Natural killer cell (primary cell): ENCODE measurements around the gene HIRIP3. TPM values are rescaled to one million over a fixed set of nuclear protein-coding genes. Genes with fewer than 3 reads are reported as not detected.

ENCODE experiments used
- ATAC-seq, 3 donors: fragments of 150-1000 bp in 2 of 3; fragments of 200-7000 bp in 1 of 3; cut with Tn5 transposase; 1 replicate in 1 of 3; 2 replicates in 2 of 3; pipeline ENCODE4 v1.10.0; 2021; ENCODE audit warnings: mild to moderate bottlenecking in 2 of 3, moderate library complexity in 2 of 3
- DNase-seq, 2 donors: peaks; one replicate each; pipeline versions ENCODE4 v3.0.0 to v3.0.0-alpha.2; 2013 to 2021; ENCODE audit warnings: mixed read lengths in 1 of 2
- H3K27ac ChIP-seq: one replicate; pipeline ENCODE4 v1.5.1; 2013; ENCODE audit warnings: mild to moderate bottlenecking, low read length
- H3K27me3 ChIP-seq: one replicate; pipeline ENCODE4 v1.6.1; 2013; ENCODE audit warnings: low read length; ENCODE audit not compliant: control insufficient read depth, insufficient read depth
- H3K36me3 ChIP-seq: one replicate; pipeline ENCODE4 v1.6.1; 2013; ENCODE audit warnings: low read length; ENCODE audit not compliant: control insufficient read depth, insufficient read depth
- H3K4me1 ChIP-seq: one replicate; pipeline ENCODE4 v1.6.1; 2013; ENCODE audit warnings: low read length; ENCODE audit not compliant: control insufficient read depth, insufficient read depth
- H3K4me3 ChIP-seq: one replicate; pipeline ENCODE4 v1.5.1; 2013; ENCODE audit warnings: low read length
- H3K9me3 ChIP-seq: one replicate; pipeline ENCODE4 v1.6.1; 2013; ENCODE audit warnings: low read length; ENCODE audit not compliant: control insufficient read depth, insufficient read depth
- H3K27ac Mint-ChIP-seq, 2 donors: one replicate each; pipeline ENCODE4 v1.8.0; 2022; ENCODE audit warnings: mild to moderate bottlenecking in 2 of 2, mixed read lengths in 2 of 2, moderate library complexity in 1 of 2
- H3K27me3 Mint-ChIP-seq, 2 donors: one replicate each; pipeline ENCODE4 v1.8.0; 2022; ENCODE audit warnings: low read depth in 2 of 2, mixed read lengths in 2 of 2
- H3K36me3 Mint-ChIP-seq: one replicate; pipeline ENCODE4 v1.8.0; 2022; ENCODE audit warnings: mixed read lengths
- H3K4me1 Mint-ChIP-seq, 2 donors: one replicate each; pipeline ENCODE4 v1.8.0; 2022; ENCODE audit warnings: mixed read lengths in 2 of 2
- H3K4me3 Mint-ChIP-seq: one replicate; pipeline ENCODE4 v1.8.0; 2022; ENCODE audit warnings: mild to moderate bottlenecking, moderate library complexity, mixed read lengths
- H3K9me3 Mint-ChIP-seq, 2 donors: one replicate each; pipeline ENCODE4 v1.8.0; 2022; ENCODE audit warnings: mixed read lengths in 2 of 2
- CTCF ChIP-seq: fragments of 200-600 bp; IDR thresholded peaks from one replicate; pipeline ENCODE4 v1.8.0; 2022; ENCODE audit warnings: antibody characterized with exemption
- WGBS: methylation state at CpG from one replicate; pipeline ENCODE4 v1.1.7; 2013; ENCODE audit warnings: missing lambda C conversion rate; ENCODE audit not compliant: insufficient coverage; 5-methylcytosine and 5-hydroxymethylcytosine counted together
- intact Hi-C: fragments of 100-400 bp; cut with micrococcal nuclease; formaldehyde crosslinking; loops from one replicate; pipeline ENCODE4 v1.14.2; 2022
- total RNA-seq, 4 donors: library from RNA; stranded (reverse); fragments of 120-200 nt in 1 of 4; gene quantifications; one replicate each; pipeline versions ENCODE4 v1.2.3 to v1.2.4, GENCODE V29; 2013 to 2022

Gene HIRIP3
- total RNA-seq, 3 donors from 2014 or later (not counting 1 experiment from before 2014, with no cell fraction given), result 11.1 to 13.4 (median 12.7) TPM

- Histone ChIP-seq H3K4me1 (peaks cover 28% of the 10 kb centered on the region), H3K27ac (no peak overlapping the region), H3K36me3 (peaks cover 46% of the 10 kb centered on the region), H3K4me3 (no peak overlapping the region), H3K27me3 (no peaks in the 10 kb centered on the region), H3K9me3 (no peaks in the 10 kb centered on the region)
- intact Hi-C loops, result no loop called here
- WGBS, result 98% methylated on average over 9 of the region's 9 CpGs
- no peak for DNase-seq
- H3K4me3 Mint-ChIP-seq, result no peak overlapping the region
- H3K9me3 Mint-ChIP-seq, result no peaks in the 10 kb centered on the region
- no peak for TF ChIP-seq CTCF
- no peaks in the 10 kb centered on the region for H3K27me3 Mint-ChIP-seq
- peaks cover 8% of the 10 kb centered on the region for H3K36me3 Mint-ChIP-seq
- H3K4me1 Mint-ChIP-seq, result peaks cover 26 to 46% of the 10 kb centered on the region in 2 donors
- ATAC-seq, result no peak
- H3K27ac Mint-ChIP-seq, result no peak overlapping the region
Measured at GRCh38 chr16:29978081-29978480, 17.3 kb downstream of the HIRIP3 start.

- H3K36me3 ChIP-seq, result peaks cover 37% of the 10 kb centered on the region
- DNase-seq (no peak), ATAC-seq (no peak)
- H3K36me3 Mint-ChIP-seq, result peaks cover 8% of the 10 kb centered on the region
- peak overlapping the region; percentile 64 to 96 for H3K27ac Mint-ChIP-seq
- intact Hi-C loops, result no loop called here
- H3K9me3 ChIP-seq, result no peaks in the 10 kb centered on the region
- H3K4me1 Mint-ChIP-seq, result peaks cover 26 to 52% of the 10 kb centered on the region in 2 donors
- H3K4me1 ChIP-seq, result peaks cover 30% of the 10 kb centered on the region
- no peaks in the 10 kb centered on the region for H3K27me3 ChIP-seq
- no peak overlapping the region for H3K27ac ChIP-seq
- no peaks in the 10 kb centered on the region for H3K9me3 Mint-ChIP-seq
- no peak for TF ChIP-seq CTCF
- H3K27me3 Mint-ChIP-seq, result no peaks in the 10 kb centered on the region
- 98% methylated on average over 7 of the region's 9 CpGs for WGBS
- no peak overlapping the region for H3K4me3 ChIP-seq
- H3K4me3 Mint-ChIP-seq, result no peak overlapping the region
Measured at GRCh38 chr16:29977063-29977825, 18.2 kb downstream of the HIRIP3 start.

GRCh38 chr16:29975811-29976511 is 19.5 kb downstream of the HIRIP3 start:
- Mint-ChIP-seq H3K36me3 (peaks cover 8% of the 10 kb centered on the region), H3K4me1 (peaks cover 26 to 52% of the 10 kb centered on the region in 2 donors), H3K27me3 (no peaks in the 10 kb centered on the region), H3K4me3 (peak overlapping the region; percentile 95), H3K27ac (peak overlapping the region; percentile 64 to 96), H3K9me3 (no peaks in the 10 kb centered on the region)
- no peak overlapping the region for H3K4me3 ChIP-seq
- peaks cover 30% of the 10 kb centered on the region for H3K4me1 ChIP-seq
- H3K27me3 ChIP-seq, result no peaks in the 10 kb centered on the region
- ATAC-seq (no peak), DNase-seq (no peak)
- H3K27ac ChIP-seq, result no peak overlapping the region
- H3K36me3 ChIP-seq, result peaks cover 24% of the 10 kb centered on the region
- H3K9me3 ChIP-seq, result no peaks in the 10 kb centered on the region
- no peak for TF ChIP-seq CTCF
- WGBS, result 33% methylated on average over 6 of the region's 6 CpGs
- intact Hi-C loops, result no loop called here
